Kidney (tissue), 14 donors: ENCODE data around the gene DUSP16. TPM values are rescaled to one million over a fixed set of nuclear protein-coding genes. Genes with fewer than 3 reads are reported as not detected.

Experiments used
- DNase-seq, 5 donors: peaks; one replicate each; pipeline ENCODE4 v3.0.0-alpha.2; 2013 to 2020
- FAIRE-seq: peaks from 2 replicates; lab custom pipeline; 2012; peaks lifted over from hg19 to GRCh38; lab: Jason Lieb, UNC
- H3K27ac ChIP-seq, 2 donors: one replicate each; pipeline ENCODE4 v1.7.0; 2013; ENCODE audit warnings: low read depth in 2 of 2, low read length in 2 of 2, inconsistent platforms in 1 of 2
- H3K27me3 ChIP-seq: one replicate; pipeline ENCODE4 v1.7.1; 2013; ENCODE audit warnings: low read length, inconsistent platforms; ENCODE audit not compliant: control insufficient read depth, insufficient read depth
- H3K36me3 ChIP-seq, 3 donors: one replicate each; pipeline versions ENCODE4 v1.7.0 to v1.7.1; 2013; ENCODE audit warnings: low read length in 3 of 3, control low read depth in 1 of 3, inconsistent platforms in 1 of 3; ENCODE audit not compliant: insufficient read depth in 3 of 3, control insufficient read depth in 2 of 3
- H3K4me1 ChIP-seq, 3 donors: one replicate each; pipeline versions ENCODE4 v1.7.0 to v1.7.1; 2013; ENCODE audit warnings: low read length in 3 of 3, inconsistent platforms in 1 of 3, low read depth in 1 of 3; ENCODE audit not compliant: control insufficient read depth in 2 of 3, insufficient read depth in 2 of 3
- H3K4me3 ChIP-seq, 3 donors: one replicate each; pipeline versions ENCODE4 v1.7.0 to v1.8.1; 2013; ENCODE audit warnings: low read length in 3 of 3, control low read depth in 1 of 3, inconsistent platforms in 1 of 3
- H3K9ac ChIP-seq, 3 donors: one replicate each; pipeline versions ENCODE4 v1.7.0 to v1.7.1; 2013; ENCODE audit warnings: low read length in 3 of 3, control low read depth in 1 of 3, inconsistent platforms in 1 of 3
- H3K9me3 ChIP-seq, 3 donors: one replicate each; pipeline versions ENCODE4 v1.7.0 to v1.7.1; 2013; ENCODE audit warnings: low read length in 3 of 3, control low read depth in 1 of 3, inconsistent platforms in 1 of 3; ENCODE audit not compliant: control insufficient read depth in 2 of 3, insufficient read depth in 1 of 3
- CTCF ChIP-seq: IDR thresholded peaks from 3 replicates; pipeline ENCODE4 v1.5.1; 2012; ENCODE audit warnings: mild to moderate bottlenecking, moderate library complexity, borderline replicate concordance; ENCODE audit not compliant: insufficient read depth; ENCODE audit errors: extremely low read depth
- intact Hi-C: fragments of 100-400 bp; cut with DNase I; formaldehyde crosslinking; loops from one replicate; pipeline ENCODE4 v1.11.1; 2022
- polyA plus RNA-seq: library from polyadenylated mRNA; stranded (reverse); fragments of 350-450 nt; fragmentation: Illumina TruSeq; extraction: RNeasy Lipid Tissue Mini Kit (QIAGEN cat#74804); gene quantifications from one replicate; pipeline ENCODE4 v1.2.3, GENCODE V29; 2014; ENCODE audit warnings: low read depth, low replicate concordance; ENCODE audit not compliant: insufficient read depth
- total RNA-seq: library from RNA; stranded (reverse); fragmentation: NEBNext Ultra II Directional; extraction: Animal tissue kit (Norgen Biotek cat#: 25700); gene quantifications from one replicate; pipeline ENCODE4 v1.2.1, GENCODE V29; 2021
- donor health status: control.
- donor health status: control.
- donor health status: control.
- donor health status: control.
- donor health status: control.
- donor health status: DM: yes; HTN: yes; CAD: no.
- donor health status: Normal renal cell carcinoma (clear cell type).

The DUSP16 gene
- total and polyA plus RNA-seq, 2 donors from 2014 or later = 6.6 to 27.4 TPM

GRCh38 chr12:12476857-12477531, 85.7 kb downstream of the DUSP16 start:
- Histone ChIP-seq H3K27me3 (no peaks in the 10 kb centered on the region), H3K4me1 (no peaks in the 10 kb centered on the region), H3K9me3 (no peaks in the 10 kb centered on the region), H3K36me3 (peaks cover 4 to 29% (median 15%) of the 10 kb centered on the region in 3 donors), H3K27ac (no peak overlapping the region), H3K4me3 (no peak overlapping the region), H3K9ac (no peak overlapping the region)
- FAIRE-seq (no peak), DNase-seq (no peak)
- no peak for TF ChIP-seq CTCF
- intact Hi-C loops = no loop called here

- Histone ChIP-seq H3K4me1 (no peaks in the 10 kb centered on the region), H3K27me3 (no peaks in the 10 kb centered on the region), H3K4me3 (no peak overlapping the region), H3K36me3 (peaks cover 4 to 26% (median 13%) of the 10 kb centered on the region in 3 donors), H3K9me3 (no peaks in the 10 kb centered on the region), H3K27ac (no peak overlapping the region), H3K9ac (no peak overlapping the region)
- TF ChIP-seq CTCF = no peak
- intact Hi-C loops = no loop called here
- DNase-seq (peak in 1 of 5 donors; percentile 29), FAIRE-seq (no peak)
These were observed 87.5 kb downstream of the DUSP16 start for GRCh38 chr12:12474931-12475795.

GRCh38 chr12:12474471-12474928, 88.2 kb downstream of the DUSP16 start:
- TF ChIP-seq CTCF = no peak
- no peak overlapping the region for H3K27ac ChIP-seq
- H3K9me3 ChIP-seq = no peaks in the 10 kb centered on the region
- H3K4me3 ChIP-seq = no peak overlapping the region
- peaks cover 4 to 19% (median 11%) of the 10 kb centered on the region in 3 donors for H3K36me3 ChIP-seq
- DNase-seq (no peak), FAIRE-seq (no peak)
- H3K27me3 ChIP-seq = no peaks in the 10 kb centered on the region
- intact Hi-C loops = no loop called here
- no peak overlapping the region for H3K9ac ChIP-seq
- H3K4me1 ChIP-seq = no peaks in the 10 kb centered on the region
